Muscle of arm (tissue), 12 donors: ENCODE data around the gene GLRX5. TPM values are rescaled to one million over a fixed set of nuclear protein-coding genes. Genes with fewer than 3 reads are reported as not detected.
A peak's percentile ranks its signal among the peaks of the same experiment; 100 is the strongest.
"Not testable (repeated sequence)": the region's sequence is repeated elsewhere in the genome, so short reads cannot be mapped to it uniquely, and the experiment has no call there.

Experiments used
- DNase-seq: peaks from one replicate; pipeline ENCODE4 v3.0.0-alpha.2; 2013
- polyA plus RNA-seq, 12 donors: library from polyadenylated mRNA; unstranded; fragments of 120-200 nt; gene quantifications; one replicate each; pipeline ENCODE4 v1.2.1, GENCODE V29; 2013; ENCODE audit not compliant: insufficient read length in 12 of 12

GLRX5 gene
- polyA plus RNA-seq, 12 donors, result 46.0 to 66.0 (median 52.8) TPM; not detected in 1

DNA sequence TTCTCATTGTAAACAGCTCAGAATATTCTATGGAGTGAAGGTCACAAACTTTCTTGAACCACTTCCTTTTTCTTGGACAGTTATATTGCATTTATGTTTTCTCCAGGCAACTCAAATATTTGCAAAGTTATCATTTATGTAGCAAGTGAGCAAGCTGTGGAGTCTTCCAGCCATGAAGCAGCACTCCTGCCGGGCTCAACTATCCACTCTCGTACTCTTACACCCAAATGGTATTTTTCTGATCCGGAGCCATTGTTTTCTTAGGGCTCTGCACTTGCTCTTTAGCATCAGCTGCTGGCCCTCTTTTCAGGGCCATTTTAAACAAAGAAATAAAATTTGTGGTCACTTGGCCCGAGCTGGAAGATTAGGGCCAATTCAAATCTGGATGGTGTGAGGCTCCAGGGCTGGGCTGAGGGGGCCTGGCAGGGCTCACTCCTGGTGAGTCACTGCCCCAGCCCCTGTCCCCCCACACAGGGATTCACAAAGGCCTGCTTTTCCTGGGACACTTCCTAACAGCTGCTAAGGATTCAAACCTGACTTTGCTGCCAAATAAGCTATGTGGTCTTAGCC, 38.1 kb upstream of the GLRX5 start:
- DNase-seq, result peak; percentile 77

GRCh38 chr14:95497561-95498011, 37.3 kb upstream of the GLRX5 start:
- no peak for DNase-seq

GRCh38 chr14:95498622-95499353, 36.1 kb upstream of the GLRX5 start:
- DNase-seq, result no peak

DNA sequence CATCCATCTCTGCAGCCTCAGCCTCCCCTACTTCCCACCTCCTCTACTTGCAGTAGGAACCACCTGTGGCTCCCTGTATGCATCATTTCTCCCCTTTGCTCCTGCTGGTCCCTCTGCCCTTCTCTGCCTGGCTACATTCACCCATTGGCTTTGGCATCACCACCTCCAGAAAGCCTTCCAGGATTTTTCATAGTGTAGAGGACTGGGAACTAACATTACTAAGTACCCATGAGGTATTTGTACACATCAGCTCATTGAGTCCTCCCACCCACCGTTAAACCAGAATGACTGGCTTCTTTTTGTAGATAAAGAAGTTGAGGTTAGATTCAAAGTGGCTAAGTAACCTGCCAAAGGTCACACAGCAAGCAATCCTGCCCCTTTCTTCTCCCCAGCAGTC, 35.5 kb upstream of the GLRX5 start:
- DNase-seq, result no peak

- no peak for DNase-seq
Observed at GRCh38 chr14:95500201-95500681, 34.6 kb upstream of the GLRX5 start.

GRCh38 chr14:95500772-95501401, 34.0 kb upstream of the GLRX5 start:
- DNase-seq, result no peak

DNA sequence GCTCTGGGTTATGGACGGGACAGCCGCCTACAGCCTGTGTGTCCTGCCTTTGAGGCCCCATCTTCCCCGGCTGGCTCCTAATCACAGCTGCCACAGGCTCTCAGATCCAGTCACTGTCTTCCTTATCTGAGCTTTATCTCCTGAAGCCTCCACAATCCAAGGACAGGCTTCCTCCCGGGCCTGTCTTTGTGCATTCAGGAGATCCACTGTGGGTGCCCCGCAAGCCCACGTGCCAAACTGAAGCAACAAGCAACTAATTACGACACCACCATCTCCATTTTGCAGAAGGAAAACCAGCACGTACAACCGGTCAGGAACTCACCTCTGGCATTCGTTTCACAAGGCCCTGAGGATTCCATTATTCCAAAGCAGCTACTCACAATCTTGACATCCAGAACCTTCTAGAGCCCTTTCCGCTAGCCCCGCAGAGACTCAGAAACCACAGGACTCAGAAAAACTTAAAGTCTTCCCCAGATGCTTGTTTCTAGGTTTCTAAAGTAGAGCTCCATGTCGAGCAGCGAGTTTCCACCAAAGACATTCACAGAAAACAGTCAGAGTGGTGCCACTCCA, 32.4 kb upstream of the GLRX5 start:
- DNase-seq, result no peak

- no peak for DNase-seq
Observed at GRCh38 chr14:95503365-95504134, 31.3 kb upstream of the GLRX5 start.

DNA sequence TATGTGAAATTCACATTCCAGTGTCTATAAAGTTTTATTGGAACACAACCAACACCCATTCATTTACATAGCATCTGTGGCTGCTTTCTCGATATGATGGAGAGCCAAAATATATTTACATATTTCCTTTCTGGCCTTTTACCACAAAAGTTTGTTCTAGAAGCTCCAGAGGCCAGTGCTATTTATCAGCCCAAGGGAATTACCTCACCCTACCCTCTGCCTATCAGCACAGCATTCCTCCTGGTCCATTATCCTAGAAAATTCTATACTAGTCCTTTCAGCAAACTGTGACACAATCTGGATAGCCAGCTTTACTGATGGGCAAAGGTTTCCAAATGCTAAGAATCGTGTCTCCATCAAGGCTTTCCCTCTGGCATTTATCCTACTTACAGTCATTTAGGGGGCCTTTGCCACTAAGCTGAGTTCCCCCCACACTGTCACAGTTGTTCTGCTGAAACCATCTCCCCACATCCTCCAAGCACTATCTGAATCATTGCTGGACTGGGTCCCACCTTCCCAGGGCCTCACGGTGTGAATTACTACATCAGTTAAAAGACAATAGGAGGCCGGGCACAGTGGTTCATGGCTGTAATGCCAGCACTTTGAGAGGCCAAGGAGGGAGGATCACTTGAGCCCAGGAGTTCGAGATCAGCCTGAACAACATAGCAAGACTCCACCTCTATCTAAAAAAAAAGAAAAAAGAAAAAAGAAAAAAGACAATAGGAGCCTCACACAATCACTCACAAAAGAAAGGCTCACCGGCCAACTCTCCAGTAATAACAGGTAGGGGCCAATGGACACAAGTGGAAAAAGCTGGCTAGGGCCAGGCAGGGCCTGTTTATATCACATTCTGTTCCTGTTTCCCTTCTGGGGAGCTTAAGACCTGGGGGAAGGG, 30.5 kb upstream of the GLRX5 start:
- DNase-seq, result no peak

DNA sequence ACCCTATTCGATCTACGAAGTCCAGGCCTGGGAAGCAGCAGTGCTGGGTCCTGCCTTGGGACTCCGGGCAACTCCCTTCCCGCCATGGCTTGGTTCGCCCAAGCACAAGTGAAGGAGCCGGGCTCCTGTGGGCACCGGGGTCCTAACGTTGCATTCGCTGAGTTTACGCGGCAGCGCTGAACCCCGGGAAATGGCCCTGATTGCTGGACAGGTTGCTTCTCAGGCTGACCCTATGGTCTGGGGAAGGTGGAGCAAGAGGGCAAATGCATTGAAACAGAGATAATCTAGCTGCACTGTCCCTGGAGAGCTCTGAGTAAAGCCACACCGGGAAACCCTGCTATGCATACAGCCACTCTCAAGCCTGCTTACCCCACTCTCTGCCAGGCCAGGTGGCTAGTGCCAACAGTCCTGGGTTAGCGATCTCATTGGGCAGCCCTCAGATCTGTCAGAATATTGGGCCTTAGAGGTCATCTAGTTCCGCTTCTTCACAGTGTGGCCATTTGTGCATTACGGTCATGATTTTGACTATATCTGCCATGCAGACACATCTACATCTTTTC, 29.7 kb upstream of the GLRX5 start:
- no peak for DNase-seq

DNA sequence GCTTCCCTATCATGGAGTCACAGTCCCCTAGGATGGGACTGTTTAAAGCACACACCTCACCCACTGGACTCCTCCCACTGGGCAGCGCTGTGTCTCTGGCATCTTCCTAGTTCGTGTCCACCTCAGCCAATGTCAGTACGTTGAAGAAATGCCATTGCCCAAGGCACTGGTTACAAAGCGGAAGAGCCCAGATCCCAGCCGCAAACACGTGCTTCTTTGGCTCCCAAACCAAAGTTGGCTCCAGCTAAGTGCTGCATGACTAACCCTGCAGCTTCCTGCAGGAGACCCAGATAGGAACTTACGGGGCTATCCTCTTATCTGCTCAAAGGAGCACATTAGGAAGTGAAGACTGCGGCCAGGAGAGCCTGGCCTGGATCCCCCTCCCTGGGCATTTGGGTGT, 27.7 kb upstream of the GLRX5 start:
- DNase-seq, result no peak

DNA sequence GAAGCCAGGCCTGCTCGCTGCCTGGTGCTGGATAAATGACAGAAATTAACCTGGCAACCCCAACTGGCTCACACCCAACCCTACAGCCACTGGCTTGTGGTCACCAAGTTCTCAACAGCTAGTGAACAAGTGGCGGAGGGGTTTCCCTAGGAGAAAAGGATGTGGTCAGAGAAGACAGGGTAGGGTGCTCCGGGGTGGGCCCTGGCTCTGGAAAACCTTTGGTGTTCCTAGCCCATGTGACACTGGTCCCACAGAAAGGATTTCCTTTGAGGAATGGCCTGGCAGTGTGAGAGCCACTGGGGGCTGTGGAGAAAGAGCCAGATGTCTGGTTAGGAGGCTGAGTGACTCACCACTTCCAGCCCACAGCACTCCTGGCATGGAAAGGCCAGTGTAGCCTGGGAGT, 27.1 kb upstream of the GLRX5 start:
- DNase-seq, result no peak

GRCh38 chr14:95508377-95508776, 26.5 kb upstream of the GLRX5 start:
- no peak for DNase-seq

- no peak for DNase-seq
Observed at GRCh38 chr14:95509495-95509894, 25.4 kb upstream of the GLRX5 start.

DNA sequence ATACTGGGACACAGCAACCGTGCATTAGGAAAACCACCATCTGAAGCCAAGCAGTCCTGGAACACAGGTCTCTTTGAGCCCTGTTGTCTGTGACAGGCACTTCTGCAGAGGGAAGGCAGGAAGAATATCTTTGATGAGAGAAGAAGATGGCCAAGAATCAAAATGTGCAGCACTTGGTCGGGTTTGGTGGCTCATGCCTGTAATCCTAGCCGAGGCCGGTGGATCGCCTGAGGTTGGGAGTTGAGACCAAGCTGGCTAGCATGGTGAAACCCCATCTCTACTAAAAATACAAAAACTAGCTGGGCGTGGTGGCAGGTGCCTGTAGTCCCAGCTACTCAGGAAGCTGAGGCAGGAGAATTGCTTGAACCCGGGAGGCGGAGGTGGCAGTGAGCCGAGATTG, 24.5 kb upstream of the GLRX5 start:
- not testable (repeated sequence) for DNase-seq

- no peak for DNase-seq
Observed at GRCh38 chr14:95510804-95511203, 24.0 kb upstream of the GLRX5 start.

GRCh38 chr14:95511687-95512086, 23.2 kb upstream of the GLRX5 start:
- no peak for DNase-seq

DNA sequence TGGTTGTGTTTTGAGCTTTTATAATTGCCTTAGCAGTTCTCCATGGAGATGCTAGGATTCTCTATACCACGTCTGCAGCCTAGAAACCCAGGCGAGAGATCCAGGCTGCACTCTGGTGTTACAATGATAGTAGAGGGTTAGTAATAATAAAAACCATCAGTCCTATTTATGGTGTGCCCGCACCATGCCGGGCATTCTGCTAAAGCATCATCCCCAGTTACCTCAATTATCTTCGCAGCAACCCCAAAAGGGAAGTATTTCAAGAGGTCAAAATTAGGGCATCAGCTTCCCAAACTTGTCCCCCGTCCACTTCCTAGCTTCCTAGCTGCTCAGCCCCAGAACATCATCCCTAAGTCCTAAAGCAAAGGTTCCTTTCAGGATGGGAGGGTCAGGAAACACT, 21.6 kb upstream of the GLRX5 start:
- no peak for DNase-seq

DNA sequence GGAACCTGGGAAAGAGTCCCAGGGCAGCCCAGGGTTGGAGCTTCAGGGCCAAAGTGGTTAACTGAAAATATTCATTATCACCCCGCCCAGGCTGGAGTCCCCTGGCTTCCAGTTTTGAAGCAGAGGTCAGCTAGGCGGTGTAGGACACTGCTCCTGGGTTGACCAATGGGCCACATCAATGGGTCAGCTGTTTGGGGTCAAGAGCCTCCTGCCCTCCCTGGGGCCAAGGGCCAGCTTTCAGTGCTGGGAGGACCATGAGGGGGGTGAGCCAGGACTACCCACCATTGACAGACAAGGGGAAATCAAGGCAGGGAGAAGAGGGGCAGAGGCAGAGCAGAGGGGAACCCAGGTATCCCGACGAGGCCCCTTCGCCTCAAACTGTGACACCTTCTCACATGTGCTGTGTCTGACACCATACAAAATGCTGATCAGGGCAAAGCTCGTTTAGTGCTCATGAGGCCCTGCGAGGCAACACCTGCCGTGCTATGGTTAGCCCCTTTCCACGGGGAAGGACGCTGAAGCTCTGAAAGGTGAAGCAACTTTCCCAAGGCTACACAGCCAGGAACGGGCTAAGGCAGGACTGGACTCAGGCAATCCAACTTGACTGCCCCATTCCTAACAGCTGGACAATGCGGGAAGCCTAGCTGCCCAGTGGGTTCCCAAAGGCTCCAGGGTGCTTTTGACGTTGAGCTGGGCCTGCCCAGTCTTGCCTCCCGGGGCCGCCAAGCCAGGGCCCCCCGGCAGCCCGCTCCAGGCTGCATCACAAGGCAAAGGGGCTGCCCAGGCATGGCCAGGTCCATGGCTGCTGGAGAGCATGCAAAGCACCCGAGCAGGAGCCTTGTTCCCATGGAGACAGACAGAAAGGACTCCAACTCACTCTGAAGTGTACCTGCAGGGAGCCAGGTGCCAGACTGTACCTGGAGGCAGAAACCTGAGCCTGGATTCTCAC, 20.4 kb upstream of the GLRX5 start:
- no peak for DNase-seq
